Kidney (tissue), 14 donors: ENCODE data around the gene DCTN4. TPM values are rescaled to one million over a fixed set of nuclear protein-coding genes. Genes with fewer than 3 reads are reported as not detected.

Source experiments
- DNase-seq, 5 donors: peaks; one replicate each; pipeline ENCODE4 v3.0.0-alpha.2; 2013 to 2020
- FAIRE-seq: peaks from 2 replicates; lab custom pipeline; 2012; peaks lifted over from hg19 to GRCh38; lab: Jason Lieb, UNC
- H3K27ac ChIP-seq, 2 donors: one replicate each; pipeline ENCODE4 v1.7.0; 2013; ENCODE audit warnings: low read depth in 2 of 2, low read length in 2 of 2, inconsistent platforms in 1 of 2
- H3K27me3 ChIP-seq: one replicate; pipeline ENCODE4 v1.7.1; 2013; ENCODE audit warnings: low read length, inconsistent platforms; ENCODE audit not compliant: control insufficient read depth, insufficient read depth
- H3K36me3 ChIP-seq, 3 donors: one replicate each; pipeline versions ENCODE4 v1.7.0 to v1.7.1; 2013; ENCODE audit warnings: low read length in 3 of 3, control low read depth in 1 of 3, inconsistent platforms in 1 of 3; ENCODE audit not compliant: insufficient read depth in 3 of 3, control insufficient read depth in 2 of 3
- H3K4me1 ChIP-seq, 3 donors: one replicate each; pipeline versions ENCODE4 v1.7.0 to v1.7.1; 2013; ENCODE audit warnings: low read length in 3 of 3, inconsistent platforms in 1 of 3, low read depth in 1 of 3; ENCODE audit not compliant: control insufficient read depth in 2 of 3, insufficient read depth in 2 of 3
- H3K4me3 ChIP-seq, 3 donors: one replicate each; pipeline versions ENCODE4 v1.7.0 to v1.8.1; 2013; ENCODE audit warnings: low read length in 3 of 3, control low read depth in 1 of 3, inconsistent platforms in 1 of 3
- H3K9ac ChIP-seq, 3 donors: one replicate each; pipeline versions ENCODE4 v1.7.0 to v1.7.1; 2013; ENCODE audit warnings: low read length in 3 of 3, control low read depth in 1 of 3, inconsistent platforms in 1 of 3
- H3K9me3 ChIP-seq, 3 donors: one replicate each; pipeline versions ENCODE4 v1.7.0 to v1.7.1; 2013; ENCODE audit warnings: low read length in 3 of 3, control low read depth in 1 of 3, inconsistent platforms in 1 of 3; ENCODE audit not compliant: control insufficient read depth in 2 of 3, insufficient read depth in 1 of 3
- intact Hi-C: fragments of 100-400 bp; cut with DNase I; formaldehyde crosslinking; loops from one replicate; pipeline ENCODE4 v1.11.1; 2022
- polyA plus RNA-seq: library from polyadenylated mRNA; stranded (reverse); fragments of 350-450 nt; fragmentation: Illumina TruSeq; extraction: RNeasy Lipid Tissue Mini Kit (QIAGEN cat#74804); gene quantifications from one replicate; pipeline ENCODE4 v1.2.3, GENCODE V29; 2014; ENCODE audit warnings: low read depth, low replicate concordance; ENCODE audit not compliant: insufficient read depth
- total RNA-seq: library from RNA; stranded (reverse); fragmentation: NEBNext Ultra II Directional; extraction: Animal tissue kit (Norgen Biotek cat#: 25700); gene quantifications from one replicate; pipeline ENCODE4 v1.2.1, GENCODE V29; 2021
- TF ChIP-seq, protein P1 (sequence below): IDR thresholded peaks from 3 replicates; pipeline ENCODE4 v1.5.1; 2012; ENCODE audit warnings: mild to moderate bottlenecking, moderate library complexity, borderline replicate concordance; ENCODE audit not compliant: insufficient read depth; ENCODE audit errors: extremely low read depth
- donor health status: control.
- donor health status: control.
- donor health status: control.
- donor health status: control.
- donor health status: control.
- donor health status: DM: yes; HTN: yes; CAD: no.
- donor health status: Normal renal cell carcinoma (clear cell type).

Gene DCTN4
- total and polyA plus RNA-seq, 2 donors from 2014 or later = 17.5 to 59.1 TPM

DNA sequence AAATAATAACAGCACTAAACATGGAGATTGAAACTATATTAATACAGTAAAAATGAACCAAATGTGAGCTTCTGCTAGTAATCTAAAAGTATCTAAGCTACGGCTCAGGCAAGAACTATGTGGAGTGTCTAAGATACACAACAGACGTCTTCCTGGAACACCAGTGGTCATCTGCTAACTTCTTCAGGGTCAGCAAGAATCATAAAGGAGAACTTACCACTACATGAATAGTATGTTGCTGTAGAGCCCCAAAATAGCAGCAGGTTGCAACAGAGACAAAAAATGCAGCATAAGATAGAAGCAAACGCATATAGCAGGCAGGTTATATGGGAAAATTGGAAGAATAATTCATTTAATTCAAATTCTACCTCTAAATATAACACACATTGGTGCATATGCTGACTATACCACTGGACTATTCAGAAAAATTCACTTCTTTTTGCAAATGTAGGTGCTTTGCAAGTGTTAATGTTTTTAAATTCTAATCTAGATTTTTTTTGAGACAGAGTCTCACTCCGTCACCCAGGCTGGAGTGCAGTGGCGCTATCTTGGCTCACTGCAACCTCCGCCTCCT lies 27.1 kb downstream of the DCTN4 start:
- Histone ChIP-seq H3K27me3 (no peaks in the 10 kb centered on the region), H3K9ac (no peak overlapping the region), H3K4me1 (no peaks in the 10 kb centered on the region), H3K27ac (no peak overlapping the region), H3K4me3 (no peak overlapping the region), H3K36me3 (peaks cover 17 to 46% (median 22%) of the 10 kb centered on the region in 3 donors), H3K9me3 (peaks cover 0 to 3% (median 0%) of the 10 kb centered on the region in 3 donors)
- DNase-seq (no peak), FAIRE-seq (no peak)
- TF ChIP-seq, protein P1, sequence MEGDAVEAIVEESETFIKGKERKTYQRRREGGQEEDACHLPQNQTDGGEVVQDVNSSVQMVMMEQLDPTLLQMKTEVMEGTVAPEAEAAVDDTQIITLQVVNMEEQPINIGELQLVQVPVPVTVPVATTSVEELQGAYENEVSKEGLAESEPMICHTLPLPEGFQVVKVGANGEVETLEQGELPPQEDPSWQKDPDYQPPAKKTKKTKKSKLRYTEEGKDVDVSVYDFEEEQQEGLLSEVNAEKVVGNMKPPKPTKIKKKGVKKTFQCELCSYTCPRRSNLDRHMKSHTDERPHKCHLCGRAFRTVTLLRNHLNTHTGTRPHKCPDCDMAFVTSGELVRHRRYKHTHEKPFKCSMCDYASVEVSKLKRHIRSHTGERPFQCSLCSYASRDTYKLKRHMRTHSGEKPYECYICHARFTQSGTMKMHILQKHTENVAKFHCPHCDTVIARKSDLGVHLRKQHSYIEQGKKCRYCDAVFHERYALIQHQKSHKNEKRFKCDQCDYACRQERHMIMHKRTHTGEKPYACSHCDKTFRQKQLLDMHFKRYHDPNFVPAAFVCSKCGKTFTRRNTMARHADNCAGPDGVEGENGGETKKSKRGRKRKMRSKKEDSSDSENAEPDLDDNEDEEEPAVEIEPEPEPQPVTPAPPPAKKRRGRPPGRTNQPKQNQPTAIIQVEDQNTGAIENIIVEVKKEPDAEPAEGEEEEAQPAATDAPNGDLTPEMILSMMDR = no peak
- intact Hi-C loops = no loop called here

DNA sequence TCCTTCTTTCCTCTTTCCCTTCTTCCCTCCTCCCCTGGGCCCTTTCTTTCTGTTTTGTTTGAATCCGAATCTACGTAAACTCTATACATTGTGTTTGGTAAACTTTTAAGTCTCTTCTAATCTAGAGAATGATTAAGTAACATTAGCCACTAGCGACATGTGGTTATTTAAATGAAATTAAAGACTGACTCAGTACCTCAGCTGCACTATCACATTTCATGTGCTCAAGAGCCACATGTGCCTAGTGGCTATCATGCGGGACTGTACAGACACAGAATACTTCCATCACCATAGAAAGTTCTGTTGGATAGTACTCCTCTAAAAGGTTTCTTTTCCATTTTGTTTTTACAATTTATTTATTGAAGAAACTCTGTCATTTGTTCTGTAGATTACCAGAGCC lies 29.0 kb downstream of the DCTN4 start:
- TF ChIP-seq, protein P1 = no peak
- Histone ChIP-seq H3K4me1 (no peaks in the 10 kb centered on the region), H3K4me3 (no peak overlapping the region), H3K9ac (no peak overlapping the region), H3K27ac (no peak overlapping the region), H3K36me3 (peaks cover 15 to 51% (median 25%) of the 10 kb centered on the region in 3 donors), H3K27me3 (no peaks in the 10 kb centered on the region), H3K9me3 (peaks cover 0 to 3% (median 0%) of the 10 kb centered on the region in 3 donors)
- DNase-seq (no peak), FAIRE-seq (no peak)
- intact Hi-C loops = no loop called here

DNA sequence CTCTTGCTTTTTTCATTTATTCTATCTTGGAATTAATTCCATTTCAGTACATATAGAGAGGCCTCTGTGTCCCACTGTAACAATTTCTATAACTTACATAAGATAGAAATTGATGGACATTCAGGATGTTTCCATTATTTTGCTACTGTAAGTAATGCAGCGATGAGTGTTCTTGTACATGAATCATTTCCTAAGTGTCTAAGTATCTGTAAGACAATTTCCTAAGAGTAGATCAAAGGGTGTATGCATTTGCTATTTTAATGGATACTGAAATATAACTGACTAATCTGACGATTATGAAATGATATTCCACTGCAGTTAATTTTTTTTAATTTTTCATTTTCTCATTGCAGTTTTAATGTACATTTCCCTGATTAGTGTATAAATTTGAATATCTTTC lies 35.0 kb downstream of the DCTN4 start:
- Histone ChIP-seq H3K4me1 (no peaks in the 10 kb centered on the region), H3K9me3 (no peaks in the 10 kb centered on the region), H3K9ac (no peak overlapping the region), H3K36me3 (peaks cover 10 to 68% (median 13%) of the 10 kb centered on the region in 3 donors), H3K27ac (no peak overlapping the region), H3K27me3 (no peaks in the 10 kb centered on the region), H3K4me3 (no peak overlapping the region)
- FAIRE-seq (no peak), DNase-seq (no peak)
- TF ChIP-seq, protein P1 = no peak
- intact Hi-C loops = no loop called here

GRCh38 chr5:150710165-150710564 lies 48.7 kb downstream of the DCTN4 start:
- H3K9me3 ChIP-seq = no peaks in the 10 kb centered on the region
- no peaks in the 10 kb centered on the region for H3K4me1 ChIP-seq
- H3K36me3 ChIP-seq = peaks cover 2 to 53% (median 22%) of the 10 kb centered on the region in 3 donors
- DNase-seq (no peak), FAIRE-seq (no peak)
- H3K27ac ChIP-seq = no peak overlapping the region
- TF ChIP-seq, protein P1 = no peak
- H3K9ac ChIP-seq = no peak overlapping the region
- no peak overlapping the region for H3K4me3 ChIP-seq
- H3K27me3 ChIP-seq = no peaks in the 10 kb centered on the region
- intact Hi-C loops = no loop called here
